Progenitor cell of endocrine pancreas (in vitro differentiated cells): ENCODE data around the gene PNPLA3. TPM values are rescaled to one million over a fixed set of nuclear protein-coding genes. Genes with fewer than 3 reads are reported as not detected.

ENCODE experiments used
- DNase-seq: peaks from one replicate; pipeline ENCODE4 v3.0.0; 2021; ENCODE audit warnings: low spot score; ENCODE audit not compliant: unreplicated experiment
- H3K27ac Mint-ChIP-seq: 2 replicates; pipeline ENCODE4 v1.8.0; 2021; ENCODE audit warnings: mild to moderate bottlenecking, moderate library complexity, mixed read lengths
- H3K27me3 Mint-ChIP-seq: 2 replicates; pipeline ENCODE4 v1.8.0; 2021; ENCODE audit warnings: mixed read lengths
- H3K36me3 Mint-ChIP-seq: 2 replicates; pipeline ENCODE4 v1.8.0; 2022; ENCODE audit warnings: mixed read lengths; ENCODE audit not compliant: insufficient read depth
- H3K4me1 Mint-ChIP-seq: 2 replicates; pipeline ENCODE4 v1.8.0; 2021; ENCODE audit warnings: low read depth, mixed read lengths
- H3K4me3 Mint-ChIP-seq: 2 replicates; pipeline ENCODE4 v1.8.0; 2021; ENCODE audit warnings: low read depth, mild to moderate bottlenecking, moderate library complexity, mixed read lengths
- H3K9me3 Mint-ChIP-seq: 2 replicates; pipeline ENCODE4 v1.8.0; 2021; ENCODE audit warnings: low read depth, mixed read lengths
- CTCF ChIP-seq: fragments of 200-600 bp; sonication (generic); IDR thresholded peaks from one replicate; pipeline ENCODE4 v1.5.0; 2021; ENCODE audit warnings: antibody characterized with exemption, mild to moderate bottlenecking; ENCODE audit not compliant: unreplicated experiment
- total RNA-seq: library from RNA; stranded (reverse); gene quantifications from 2 replicates; pipeline ENCODE4 v1.2.1, GENCODE V29; 2021

The PNPLA3 gene
- total RNA-seq, 1 donor from 2014 or later: 11.4 TPM

DNA sequence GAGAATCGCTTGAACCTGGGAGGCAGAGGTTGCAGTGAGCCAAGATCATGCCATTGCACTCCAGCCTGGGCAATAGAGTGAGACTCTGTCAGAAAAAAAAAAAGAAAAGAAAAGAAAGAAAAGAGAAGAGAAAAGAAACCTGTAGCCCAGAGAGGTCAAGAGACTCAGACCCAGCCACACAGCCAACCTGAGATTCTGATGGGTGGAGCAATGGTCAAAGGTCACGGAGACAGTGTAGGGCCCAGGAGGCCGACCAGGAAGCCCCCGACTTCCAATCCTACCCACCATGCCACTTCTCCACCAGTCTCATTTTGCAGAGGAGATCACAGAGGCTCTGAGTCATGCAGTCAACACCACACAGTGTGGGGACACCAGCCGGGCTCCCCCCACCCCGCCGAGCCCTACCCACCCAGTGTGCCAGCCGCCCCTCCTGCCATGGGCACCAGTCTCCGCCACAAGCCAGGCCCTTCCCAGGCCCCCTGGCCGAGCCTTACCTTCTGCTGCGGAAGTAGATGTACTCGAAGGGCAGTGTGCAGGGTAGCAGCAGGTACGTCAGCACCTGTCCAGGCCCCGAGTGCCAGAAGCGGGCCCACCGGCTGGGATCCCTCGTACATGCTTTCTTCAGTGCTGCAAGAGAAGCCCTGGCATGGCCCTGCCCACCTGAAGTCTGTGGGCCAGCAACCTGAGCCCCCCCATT is 39.7 kb upstream of the PNPLA3 start:
- no peak for TF ChIP-seq CTCF
- H3K4me3 Mint-ChIP-seq: no peak overlapping the region
- H3K4me1 Mint-ChIP-seq: no peaks in the 10 kb centered on the region
- H3K27ac Mint-ChIP-seq: no peak overlapping the region
- H3K27me3 Mint-ChIP-seq: peaks cover 28% of the 10 kb centered on the region
- DNase-seq: no peak
- no peaks in the 10 kb centered on the region for H3K9me3 Mint-ChIP-seq
- no peaks in the 10 kb centered on the region for H3K36me3 Mint-ChIP-seq

- peaks cover 36% of the 10 kb centered on the region for H3K27me3 Mint-ChIP-seq
- no peak overlapping the region for H3K27ac Mint-ChIP-seq
- DNase-seq: peak; percentile 57
- H3K4me3 Mint-ChIP-seq: no peak overlapping the region
- no peaks in the 10 kb centered on the region for H3K4me1 Mint-ChIP-seq
- peak; percentile 77 for TF ChIP-seq CTCF
- H3K9me3 Mint-ChIP-seq: no peaks in the 10 kb centered on the region
- H3K36me3 Mint-ChIP-seq: no peaks in the 10 kb centered on the region
Observed at GRCh38 chr22:43884600-43885318, 38.8 kb upstream of the PNPLA3 start.

DNA sequence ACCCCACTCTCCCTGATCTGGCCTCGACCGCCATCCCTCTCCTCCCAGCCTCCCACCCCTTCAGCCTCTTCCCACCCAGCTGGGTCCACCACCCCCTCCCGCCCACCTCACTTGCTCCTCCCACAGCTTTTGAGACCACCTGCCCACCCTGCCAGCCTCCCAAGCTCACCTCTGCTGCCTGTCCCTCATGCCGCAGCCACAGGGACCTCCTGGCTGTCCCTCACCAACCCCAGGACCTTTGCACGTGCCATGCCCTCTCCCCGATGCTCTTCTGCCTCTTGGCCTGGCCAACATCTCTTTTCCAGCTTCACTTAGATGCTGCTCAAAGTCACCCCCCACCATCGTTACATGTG is 38.3 kb upstream of the PNPLA3 start:
- H3K9me3 Mint-ChIP-seq: no peaks in the 10 kb centered on the region
- peaks cover 41% of the 10 kb centered on the region for H3K27me3 Mint-ChIP-seq
- TF ChIP-seq CTCF: no peak

DNA sequence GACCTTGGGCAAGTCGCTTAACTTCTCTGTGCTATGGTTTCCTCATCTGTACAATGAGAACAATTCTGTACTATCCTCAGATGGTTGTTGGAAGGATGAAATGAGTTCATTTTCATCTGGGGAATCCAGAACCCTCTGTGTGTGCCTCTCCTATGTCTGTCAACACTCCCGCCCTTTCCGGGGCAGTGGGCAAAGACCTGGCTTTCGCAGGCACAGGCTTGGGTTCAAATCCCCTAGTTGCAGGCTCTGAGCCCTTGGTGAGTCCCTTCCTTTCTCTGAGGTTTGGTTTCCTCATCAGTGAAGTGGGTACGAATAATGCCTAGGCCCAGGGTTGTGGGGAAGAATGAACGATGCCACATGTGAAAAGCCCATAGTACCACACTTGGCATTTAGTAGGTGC is 37.8 kb upstream of the PNPLA3 start:
- no peak overlapping the region for H3K27ac Mint-ChIP-seq
- H3K36me3 Mint-ChIP-seq: no peaks in the 10 kb centered on the region
- H3K4me1 Mint-ChIP-seq: no peaks in the 10 kb centered on the region
- no peaks in the 10 kb centered on the region for H3K9me3 Mint-ChIP-seq
- no peak for DNase-seq
- TF ChIP-seq CTCF: no peak
- no peak overlapping the region for H3K4me3 Mint-ChIP-seq
- H3K27me3 Mint-ChIP-seq: peaks cover 46% of the 10 kb centered on the region

More for the DNA sequence above, 38.3 kb upstream of the PNPLA3 start:
- no peak for DNase-seq
- Mint-ChIP-seq H3K4me1 (no peaks in the 10 kb centered on the region), H3K36me3 (no peaks in the 10 kb centered on the region), H3K27ac (no peak overlapping the region), H3K4me3 (no peak overlapping the region)

- no peak for TF ChIP-seq CTCF
- DNase-seq: no peak
- Mint-ChIP-seq H3K27ac (no peak overlapping the region), H3K27me3 (peaks cover 50% of the 10 kb centered on the region), H3K36me3 (no peaks in the 10 kb centered on the region), H3K9me3 (no peaks in the 10 kb centered on the region), H3K4me3 (no peak overlapping the region), H3K4me1 (no peaks in the 10 kb centered on the region)
Observed at GRCh38 chr22:43886231-43886630, 37.4 kb upstream of the PNPLA3 start.
